Mesenchymal stem cell (in vitro differentiated cells and primary cell): ENCODE data around the gene ZG16B.

Experiments used
- DNase-seq: peaks from one replicate; pipeline ENCODE4 v3.0.0-alpha.2; 2013
- H2AFZ ChIP-seq: one replicate; pipeline ENCODE4 v1.6.1; 2013; ENCODE audit warnings: low read depth, mild to moderate bottlenecking, control low read depth, inconsistent platforms, low read length, moderate library complexity
- H2AK5ac ChIP-seq: 2 replicates; pipeline ENCODE4 v1.6.1; 2013; ENCODE audit warnings: low read length, moderate library complexity, mild to moderate bottlenecking, inconsistent platforms; ENCODE audit not compliant: severe bottlenecking
- H2BK120ac ChIP-seq: one replicate; pipeline ENCODE4 v1.6.1; 2013; ENCODE audit warnings: low read depth, mild to moderate bottlenecking, inconsistent platforms, low read length, moderate library complexity
- H2BK12ac ChIP-seq, 2 experiments: one replicate each; pipeline ENCODE4 v1.6.1; 2013; ENCODE audit warnings: inconsistent platforms in 2 of 2, low read length in 2 of 2, mild to moderate bottlenecking in 2 of 2, moderate library complexity in 2 of 2, control low read depth in 1 of 2
- H2BK15ac ChIP-seq: one replicate; pipeline ENCODE4 v1.6.1; 2013; ENCODE audit warnings: mild to moderate bottlenecking, low read depth, inconsistent platforms; ENCODE audit not compliant: poor library complexity, severe bottlenecking
- H2BK5ac ChIP-seq: 2 replicates; pipeline ENCODE4 v1.6.1; 2013; ENCODE audit warnings: low read depth, mild to moderate bottlenecking, low read length, control low read depth, inconsistent platforms; ENCODE audit not compliant: poor library complexity, severe bottlenecking
- H3K14ac ChIP-seq, 2 experiments: one replicate each; pipeline ENCODE4 v1.6.1; 2013; ENCODE audit warnings: inconsistent platforms in 2 of 2, low read length in 2 of 2, control low read depth in 1 of 2, mild to moderate bottlenecking in 1 of 2, moderate library complexity in 1 of 2
- H3K18ac ChIP-seq, 2 experiments: one replicate each; pipeline ENCODE4 v1.6.1; 2013; ENCODE audit warnings: inconsistent platforms in 2 of 2, low read length in 2 of 2, control low read depth in 1 of 2, low read depth in 1 of 2, mild to moderate bottlenecking in 1 of 2
- H3K23ac ChIP-seq, 2 experiments: one replicate each; pipeline ENCODE4 v1.6.1; 2013; ENCODE audit warnings: inconsistent platforms in 2 of 2, low read length in 2 of 2, mild to moderate bottlenecking in 2 of 2, moderate library complexity in 2 of 2, control low read depth in 1 of 2
- H3K27ac ChIP-seq: 2 replicates; pipeline ENCODE4 v1.5.1; 2013; ENCODE audit warnings: mild to moderate bottlenecking, moderate library complexity, low read length, control low read depth, inconsistent platforms; ENCODE audit not compliant: poor library complexity, severe bottlenecking
- H3K27me3 ChIP-seq, 2 experiments: 2 replicates each; pipeline versions ENCODE4 v1.6.1 to v1.7.0; 2013; ENCODE audit warnings: low read length in 2 of 2, mild to moderate bottlenecking in 2 of 2, moderate library complexity in 2 of 2, control low read depth in 1 of 2, inconsistent platforms in 1 of 2; ENCODE audit not compliant: control insufficient read depth in 1 of 2, insufficient read depth in 1 of 2
- H3K36me3 ChIP-seq, 2 experiments: 2 replicates each; pipeline versions ENCODE4 v1.6.1 to v1.7.0; 2013; ENCODE audit warnings: low read length in 2 of 2, control low read depth in 1 of 2, inconsistent platforms in 1 of 2, low read depth in 1 of 2, mild to moderate bottlenecking in 1 of 2; ENCODE audit not compliant: insufficient read depth in 2 of 2, control insufficient read depth in 1 of 2
- H3K4ac ChIP-seq, 2 experiments: one replicate each; pipeline ENCODE4 v1.6.1; 2013; ENCODE audit warnings: inconsistent platforms in 2 of 2, low read length in 2 of 2, mild to moderate bottlenecking in 2 of 2, moderate library complexity in 2 of 2, control low read depth in 1 of 2, low read depth in 1 of 2
- H3K4me1 ChIP-seq: 2 replicates; pipeline ENCODE4 v1.6.1; 2013; ENCODE audit warnings: low read depth, low read length, control low read depth; ENCODE audit not compliant: control insufficient read depth, insufficient read depth
- H3K4me2 ChIP-seq: 2 replicates; pipeline ENCODE4 v1.6.1; 2013; ENCODE audit warnings: low read length, mild to moderate bottlenecking, inconsistent platforms; ENCODE audit not compliant: poor library complexity, severe bottlenecking
- H3K4me3 ChIP-seq, 2 experiments: 2 replicates each; pipeline versions ENCODE4 v1.5.1 to v1.7.0; 2013; ENCODE audit warnings: low read length in 2 of 2, mild to moderate bottlenecking in 2 of 2, control low read depth in 1 of 2, low read depth in 1 of 2; ENCODE audit not compliant: insufficient read depth in 1 of 2
- H3K79me1 ChIP-seq: replicated peaks from 2 replicates; pipeline ENCODE4 v1.6.1; 2013; ENCODE audit warnings: mild to moderate bottlenecking, control low read depth, low read length, inconsistent platforms; ENCODE audit not compliant: poor library complexity, severe bottlenecking
- H3K9ac ChIP-seq: 2 replicates; pipeline ENCODE4 v1.7.0; 2013; ENCODE audit warnings: mild to moderate bottlenecking, low read length, moderate library complexity
- H3K9me3 ChIP-seq: 2 replicates; pipeline ENCODE4 v1.7.0; 2013; ENCODE audit warnings: mild to moderate bottlenecking, low read length; ENCODE audit not compliant: control insufficient read depth
- H4K8ac ChIP-seq: one replicate; pipeline ENCODE4 v1.6.1; 2013; ENCODE audit warnings: inconsistent platforms, mild to moderate bottlenecking, low read length, moderate library complexity
- H4K91ac ChIP-seq: one replicate; pipeline ENCODE4 v1.6.1; 2013; ENCODE audit warnings: mild to moderate bottlenecking, low read length, inconsistent platforms
- WGBS: methylation state at CpG from one replicate; pipeline ENCODE4 v1.1.7; 2013; ENCODE audit warnings: mixed read lengths; 5-methylcytosine and 5-hydroxymethylcytosine counted together

ZG16B gene

DNA sequence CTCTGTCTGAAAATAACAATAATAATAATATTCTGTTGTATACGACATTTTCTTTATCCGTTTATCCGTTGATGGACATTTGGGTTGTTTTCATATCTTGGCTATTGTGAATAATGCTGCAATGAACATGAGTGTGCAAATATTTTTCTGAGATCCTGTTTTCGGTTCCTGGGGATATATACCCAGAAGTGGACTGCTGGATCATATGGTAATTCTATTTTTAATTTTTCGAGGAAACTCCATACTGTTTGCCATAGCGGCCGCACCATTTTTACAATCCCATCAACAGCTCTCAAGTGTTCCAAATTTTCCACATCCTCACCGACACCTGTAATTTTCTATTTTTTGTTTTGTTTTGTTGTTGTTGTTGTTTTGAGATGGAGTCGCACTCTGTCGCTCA, 37.2 kb upstream of the ZG16B start:
- H2AFZ ChIP-seq: no peak overlapping the region
- H3K23ac ChIP-seq: no peak overlapping the region
- H3K4me1 ChIP-seq: no peaks in the 10 kb centered on the region
- peaks cover 24 to 64% of the 10 kb centered on the region in 2 experiments for H3K27me3 ChIP-seq
- H4K91ac ChIP-seq: no peak overlapping the region
- DNase-seq: no peak
- no peak overlapping the region for H3K18ac ChIP-seq
- H3K36me3 ChIP-seq: no peaks in the 10 kb centered on the region
- H4K8ac ChIP-seq: no peak overlapping the region
- no peak overlapping the region for H2BK15ac ChIP-seq
- no peak overlapping the region for H2BK12ac ChIP-seq
- H2BK5ac ChIP-seq: no peak overlapping the region
- 98% methylated on average over 10 of the region's 10 CpGs for WGBS
- no peak overlapping the region for H3K14ac ChIP-seq
- H2AK5ac ChIP-seq: no peak overlapping the region
- no peak overlapping the region for H3K4me2 ChIP-seq
- no peaks in the 10 kb centered on the region for H3K9me3 ChIP-seq
- H3K4ac ChIP-seq: no peak overlapping the region
- no peak overlapping the region for H3K4me3 ChIP-seq
- no peak overlapping the region for H3K27ac ChIP-seq
- H3K79me1 ChIP-seq: no peaks in the 10 kb centered on the region
- H2BK120ac ChIP-seq: no peak overlapping the region
- H3K9ac ChIP-seq: no peak overlapping the region

DNA sequence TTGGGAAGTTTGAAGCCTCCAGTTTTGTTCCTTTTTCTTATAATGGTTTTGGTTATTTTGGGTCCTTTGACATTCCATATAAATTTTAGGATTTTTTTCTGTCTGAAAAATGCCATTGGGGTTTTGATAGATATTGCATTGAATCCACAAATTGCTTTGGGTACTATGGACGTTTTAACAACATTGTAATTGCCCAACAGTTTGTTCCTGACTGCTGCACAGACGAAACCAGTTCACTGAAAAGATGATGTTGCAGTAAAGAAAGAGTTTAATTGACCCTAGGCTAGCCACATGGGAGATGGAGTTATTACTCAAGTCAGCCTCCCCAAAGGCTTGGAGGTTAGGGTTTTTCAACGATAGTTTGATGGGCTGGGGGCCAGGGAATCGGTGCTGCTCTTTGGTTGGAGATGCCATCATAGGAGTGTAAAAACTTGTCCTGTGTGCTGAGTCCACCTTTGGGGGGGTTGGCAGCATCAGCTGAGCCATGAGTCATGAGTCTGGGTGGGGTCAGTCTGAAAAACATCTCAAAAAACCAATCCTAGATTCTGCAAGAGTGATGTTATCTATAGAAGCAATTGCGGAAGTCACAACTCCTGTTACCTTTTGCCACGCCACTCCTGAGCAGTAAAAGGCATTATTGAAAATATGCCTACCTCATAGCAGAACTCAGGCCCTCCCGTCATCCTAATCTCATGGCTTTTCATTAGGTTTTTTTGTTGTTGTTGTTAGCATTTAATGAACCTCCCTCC, 34.5 kb upstream of the ZG16B start:
- Histone ChIP-seq H3K27me3 (peaks cover 17 to 52% of the 10 kb centered on the region in 2 experiments), H3K9ac (no peak overlapping the region), H2BK12ac (no peak overlapping the region), H3K4me2 (no peak overlapping the region), H2BK15ac (no peak overlapping the region), H2BK5ac (no peak overlapping the region), H3K23ac (no peak overlapping the region), H4K8ac (no peak overlapping the region), H2AK5ac (no peak overlapping the region), H3K79me1 (no peaks in the 10 kb centered on the region), H4K91ac (no peak overlapping the region), H3K36me3 (no peaks in the 10 kb centered on the region), H3K4me1 (no peaks in the 10 kb centered on the region), H3K4me3 (no peak overlapping the region), H2AFZ (no peak overlapping the region), H3K14ac (no peak overlapping the region), H3K27ac (no peak overlapping the region), H3K4ac (no peak overlapping the region), H3K18ac (no peak overlapping the region), H3K9me3 (no peaks in the 10 kb centered on the region), H2BK120ac (no peak overlapping the region)
- WGBS: 84% methylated on average over 6 of the region's 7 CpGs
- no peak for DNase-seq

DNA sequence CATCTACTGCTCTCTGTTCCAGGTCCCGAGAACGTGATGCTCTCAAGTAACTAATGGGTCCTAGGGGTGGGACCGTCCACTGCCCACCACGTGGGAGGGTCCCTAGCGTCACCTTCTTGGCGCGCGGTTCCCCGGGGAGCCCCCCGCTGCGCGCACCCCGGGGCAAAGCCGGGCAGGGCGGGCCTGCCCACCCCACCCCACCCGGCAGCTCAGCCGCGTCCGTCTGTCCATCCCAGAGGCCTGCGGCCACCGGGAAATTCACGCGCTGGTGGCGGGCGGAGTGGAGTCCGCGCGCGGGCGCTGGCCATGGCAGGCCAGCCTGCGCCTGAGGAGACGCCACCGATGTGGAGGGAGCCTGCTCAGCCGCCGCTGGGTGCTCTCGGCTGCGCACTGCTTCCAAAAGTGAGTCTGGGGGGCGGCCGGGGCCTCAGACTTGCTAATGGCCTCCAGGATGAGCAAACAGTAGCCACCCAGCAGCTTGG, 31.3 kb upstream of the ZG16B start:
- H3K4me2 ChIP-seq: no peak overlapping the region
- H4K91ac ChIP-seq: no peak overlapping the region
- no peaks in the 10 kb centered on the region for H3K36me3 ChIP-seq
- no peak for DNase-seq
- H3K23ac ChIP-seq: no peak overlapping the region
- no peak overlapping the region for H2BK12ac ChIP-seq
- H3K27me3 ChIP-seq: peaks cover 7 to 28% of the 10 kb centered on the region in 2 experiments
- H2AFZ ChIP-seq: no peak overlapping the region
- peak overlapping the region; percentile 52 for H2BK15ac ChIP-seq
- H3K9me3 ChIP-seq: peaks cover 11% of the 10 kb centered on the region
- no peak overlapping the region for H3K9ac ChIP-seq
- H3K79me1 ChIP-seq: no peaks in the 10 kb centered on the region
- no peaks in the 10 kb centered on the region for H3K4me1 ChIP-seq
- no peak overlapping the region for H2AK5ac ChIP-seq
- WGBS: 93% methylated on average over 39 of the region's 39 CpGs
- no peak overlapping the region for H3K14ac ChIP-seq
- H3K4ac ChIP-seq: no peak overlapping the region
- no peak overlapping the region for H3K4me3 ChIP-seq
- H2BK5ac ChIP-seq: no peak overlapping the region
- H3K27ac ChIP-seq: no peak overlapping the region
- H4K8ac ChIP-seq: no peak overlapping the region
- H3K18ac ChIP-seq: no peak overlapping the region
- H2BK120ac ChIP-seq: no peak overlapping the region

DNA sequence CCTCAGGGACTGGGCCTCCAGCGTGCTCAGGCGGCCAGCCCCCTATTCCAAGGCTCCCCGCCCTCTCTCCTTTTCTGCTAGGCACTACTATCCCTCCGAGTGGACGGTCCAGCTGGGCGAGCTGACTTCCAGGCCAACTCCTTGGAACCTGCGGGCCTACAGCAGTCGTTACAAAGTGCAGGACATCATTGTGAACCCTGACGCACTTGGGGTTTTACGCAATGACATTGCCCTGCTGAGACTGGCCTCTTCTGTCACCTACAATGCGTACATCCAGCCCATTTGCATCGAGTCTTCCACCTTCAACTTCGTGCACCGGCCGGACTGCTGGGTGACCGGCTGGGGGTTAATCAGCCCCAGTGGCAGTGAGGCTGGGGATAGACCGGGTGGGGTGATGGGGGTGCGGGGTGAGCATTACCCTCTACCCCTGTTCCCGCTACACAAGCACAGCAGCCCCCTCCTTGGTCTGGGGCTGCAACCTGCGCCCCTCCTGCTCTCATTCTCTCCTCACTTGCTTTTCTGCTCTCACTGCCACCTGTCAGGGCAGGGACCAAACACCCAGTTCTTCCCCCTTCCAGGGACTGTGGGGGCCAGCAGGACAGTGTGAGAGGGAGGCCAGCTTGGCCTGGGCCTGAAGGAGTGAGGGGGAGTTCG, 30.8 kb upstream of the ZG16B start:
- Histone ChIP-seq H2BK12ac (no peak overlapping the region), H4K8ac (no peak overlapping the region), H3K14ac (no peak overlapping the region), H2BK15ac (no peak overlapping the region), H3K18ac (no peak overlapping the region), H3K4ac (no peak overlapping the region), H4K91ac (no peak overlapping the region), H3K36me3 (no peaks in the 10 kb centered on the region), H3K27me3 (peaks cover 10 to 31% of the 10 kb centered on the region in 2 experiments), H3K23ac (no peak overlapping the region), H3K79me1 (no peaks in the 10 kb centered on the region), H2AFZ (no peak overlapping the region), H2AK5ac (no peak overlapping the region), H3K9me3 (peaks cover 16% of the 10 kb centered on the region), H3K4me1 (no peaks in the 10 kb centered on the region), H3K27ac (no peak overlapping the region), H3K9ac (no peak overlapping the region), H2BK120ac (no peak overlapping the region), H3K4me2 (no peak overlapping the region), H3K4me3 (no peak overlapping the region), H2BK5ac (no peak overlapping the region)
- 87% methylated on average over 18 of the region's 21 CpGs for WGBS
- DNase-seq: no peak
